Skeletal muscle tissue (tissue), 4 donors: ENCODE data around the gene PLCD3. TPM values are rescaled to one million over a fixed set of nuclear protein-coding genes. Genes with fewer than 3 reads are reported as not detected.

Experiments used
- H3K27ac ChIP-seq: one replicate; pipeline ENCODE4 v1.7.0; 2013; ENCODE audit warnings: mild to moderate bottlenecking, low read depth, low read length, inconsistent platforms
- H3K27me3 ChIP-seq, 3 donors: one replicate each; pipeline ENCODE4 v1.7.0; 2013; ENCODE audit warnings: low read length in 3 of 3; ENCODE audit not compliant: control insufficient read depth in 3 of 3, insufficient read depth in 3 of 3
- H3K36me3 ChIP-seq, 3 donors: one replicate each; pipeline ENCODE4 v1.7.0; 2013; ENCODE audit warnings: low read length in 3 of 3; ENCODE audit not compliant: control insufficient read depth in 3 of 3, insufficient read depth in 3 of 3
- H3K4me1 ChIP-seq, 3 donors: one replicate each; pipeline ENCODE4 v1.7.0; 2013; ENCODE audit warnings: low read length in 3 of 3, mild to moderate bottlenecking in 3 of 3; ENCODE audit not compliant: control insufficient read depth in 3 of 3, insufficient read depth in 3 of 3
- H3K4me3 ChIP-seq, 3 donors: one replicate each; pipeline ENCODE4 v1.7.0; 2013; ENCODE audit warnings: low read length in 3 of 3
- H3K9ac ChIP-seq, 3 donors: one replicate each; pipeline ENCODE4 v1.7.0; 2013; ENCODE audit warnings: low read length in 3 of 3, mild to moderate bottlenecking in 3 of 3, moderate library complexity in 2 of 3, low read depth in 1 of 3
- H3K9me3 ChIP-seq, 3 donors: one replicate each; pipeline ENCODE4 v1.7.0; 2013; ENCODE audit warnings: low read length in 3 of 3; ENCODE audit not compliant: control insufficient read depth in 3 of 3
- total RNA-seq: library from RNA; depleted of rRNA; stranded (reverse); fragments of >200 nt; gene quantifications from one replicate; pipeline ENCODE4 v1.2.3, GENCODE V29; 2014
- donor health status: Osteomylitis.

The PLCD3 gene
- total RNA-seq, 1 donor from 2014 or later, result 12.0 TPM

DNA sequence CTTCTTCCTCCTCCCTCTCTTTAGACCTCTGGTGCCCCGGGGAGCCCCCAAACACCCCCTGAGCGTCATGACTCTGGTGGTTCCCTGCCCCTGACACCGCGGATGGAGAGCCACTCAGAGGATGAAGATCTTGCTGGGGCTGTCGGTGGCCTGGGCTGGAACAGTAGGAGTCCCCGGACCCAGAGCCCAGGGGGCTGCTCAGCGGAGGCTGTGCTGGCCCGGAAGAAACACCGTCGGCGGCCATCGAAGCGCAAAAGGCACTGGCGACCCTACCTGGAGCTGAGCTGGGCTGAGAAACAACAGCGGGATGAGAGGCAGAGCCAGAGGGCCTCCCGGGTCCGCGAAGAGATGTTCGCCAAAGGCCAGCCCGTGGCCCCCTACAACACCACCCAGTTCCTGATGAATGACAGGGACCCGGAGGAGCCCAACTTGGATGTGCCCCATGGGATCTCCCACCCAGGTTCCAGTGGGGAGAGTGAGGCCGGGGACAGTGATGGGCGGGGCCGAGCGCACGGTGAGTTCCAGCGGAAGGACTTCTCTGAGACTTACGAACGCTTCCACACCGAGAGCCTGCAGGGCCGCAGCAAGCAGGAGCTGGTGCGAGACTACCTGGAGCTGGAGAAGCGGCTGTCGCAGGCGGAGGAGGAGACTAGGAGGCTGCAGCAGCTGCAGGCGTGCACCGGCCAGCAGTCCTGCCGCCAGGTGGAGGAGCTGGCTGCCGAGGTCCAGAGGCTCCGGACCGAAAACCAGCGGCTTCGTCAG, 36.9 kb upstream of the PLCD3 start:
- Histone ChIP-seq H3K27me3 (no peaks in the 10 kb centered on the region), H3K4me3 (no peak overlapping the region), H3K9ac (no peak overlapping the region), H3K9me3 (no peaks in the 10 kb centered on the region), H3K27ac (no peak overlapping the region), H3K4me1 (peaks cover 22 to 32% (median 30%) of the 10 kb centered on the region in 3 donors), H3K36me3 (peaks cover 10 to 19% (median 11%) of the 10 kb centered on the region in 3 donors)

DNA sequence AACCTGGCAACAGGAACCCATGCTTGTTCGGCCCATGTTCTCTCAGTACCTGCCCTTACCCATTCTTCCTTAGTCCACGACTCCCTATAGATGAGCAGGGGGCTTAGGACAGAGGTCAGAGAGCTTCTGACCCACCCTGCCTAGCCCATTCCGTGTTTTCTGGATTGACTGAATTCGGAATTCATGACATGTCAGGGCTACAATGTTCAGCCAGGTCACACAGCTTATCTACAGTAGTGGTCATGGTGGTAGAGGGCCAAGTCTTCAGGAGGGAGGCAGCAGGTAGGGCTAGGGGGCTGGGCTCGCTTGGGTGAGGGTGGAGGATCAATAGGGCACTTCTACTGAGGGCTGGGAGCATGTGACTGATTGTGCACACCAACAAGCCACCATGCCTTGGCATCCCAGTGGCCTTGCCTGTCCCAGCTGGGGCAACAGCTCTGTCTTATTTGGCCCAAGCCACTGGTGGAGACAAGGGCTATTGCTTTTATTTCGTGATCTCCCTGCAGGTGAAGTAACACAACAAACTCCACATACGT, 32.5 kb upstream of the PLCD3 start:
- Histone ChIP-seq H3K4me3 (no peak overlapping the region), H3K9me3 (no peaks in the 10 kb centered on the region), H3K9ac (no peak overlapping the region), H3K4me1 (peaks cover 11 to 21% (median 12%) of the 10 kb centered on the region in 3 donors), H3K27me3 (no peaks in the 10 kb centered on the region), H3K27ac (no peak overlapping the region), H3K36me3 (peaks cover 10 to 19% (median 15%) of the 10 kb centered on the region in 3 donors)

DNA sequence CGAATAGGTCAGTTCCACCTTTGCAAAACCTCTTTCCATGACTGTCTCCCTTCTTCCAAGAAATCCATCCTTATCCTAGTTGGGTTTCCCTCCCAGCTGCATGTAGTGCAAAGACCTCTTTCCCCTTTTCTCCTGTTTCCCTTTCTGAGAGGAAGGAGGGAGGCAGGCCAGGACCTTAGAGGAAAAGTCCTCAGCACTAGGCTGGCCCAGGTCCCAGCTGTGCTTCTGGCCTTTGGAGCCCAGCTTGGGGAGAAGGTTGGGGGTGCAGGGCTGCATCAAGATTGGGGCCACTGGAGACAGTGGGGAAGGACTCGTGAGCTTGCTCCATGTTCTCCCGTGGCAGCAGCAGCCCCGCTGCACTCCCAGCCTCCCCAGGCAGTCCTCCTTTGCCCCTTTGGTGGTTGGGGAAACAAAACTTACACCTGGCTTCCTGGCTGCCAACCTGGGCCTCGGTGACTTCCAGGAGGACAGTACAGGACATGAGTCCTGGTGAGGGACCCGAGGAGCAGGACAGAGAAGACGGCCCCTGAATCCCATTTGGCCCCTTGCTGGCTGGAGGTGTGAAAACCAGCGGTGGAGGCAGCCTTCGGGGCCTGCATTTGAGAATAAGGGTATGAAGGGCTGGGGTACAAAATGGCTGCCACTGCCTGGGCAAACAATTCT, 29.8 kb upstream of the PLCD3 start:
- no peaks in the 10 kb centered on the region for H3K27me3 ChIP-seq
- H3K9me3 ChIP-seq, result no peaks in the 10 kb centered on the region
- peaks cover 8 to 10% (median 9%) of the 10 kb centered on the region in 3 donors for H3K36me3 ChIP-seq
- H3K4me3 ChIP-seq, result peak overlapping the region; percentile 90 to 91 (median 91)
- H3K4me1 ChIP-seq, result peaks cover 25 to 47% (median 29%) of the 10 kb centered on the region in 3 donors
- H3K9ac ChIP-seq, result peak overlapping the region; percentile 34 to 90 (median 84)
- peak overlapping the region; percentile 22 for H3K27ac ChIP-seq

DNA sequence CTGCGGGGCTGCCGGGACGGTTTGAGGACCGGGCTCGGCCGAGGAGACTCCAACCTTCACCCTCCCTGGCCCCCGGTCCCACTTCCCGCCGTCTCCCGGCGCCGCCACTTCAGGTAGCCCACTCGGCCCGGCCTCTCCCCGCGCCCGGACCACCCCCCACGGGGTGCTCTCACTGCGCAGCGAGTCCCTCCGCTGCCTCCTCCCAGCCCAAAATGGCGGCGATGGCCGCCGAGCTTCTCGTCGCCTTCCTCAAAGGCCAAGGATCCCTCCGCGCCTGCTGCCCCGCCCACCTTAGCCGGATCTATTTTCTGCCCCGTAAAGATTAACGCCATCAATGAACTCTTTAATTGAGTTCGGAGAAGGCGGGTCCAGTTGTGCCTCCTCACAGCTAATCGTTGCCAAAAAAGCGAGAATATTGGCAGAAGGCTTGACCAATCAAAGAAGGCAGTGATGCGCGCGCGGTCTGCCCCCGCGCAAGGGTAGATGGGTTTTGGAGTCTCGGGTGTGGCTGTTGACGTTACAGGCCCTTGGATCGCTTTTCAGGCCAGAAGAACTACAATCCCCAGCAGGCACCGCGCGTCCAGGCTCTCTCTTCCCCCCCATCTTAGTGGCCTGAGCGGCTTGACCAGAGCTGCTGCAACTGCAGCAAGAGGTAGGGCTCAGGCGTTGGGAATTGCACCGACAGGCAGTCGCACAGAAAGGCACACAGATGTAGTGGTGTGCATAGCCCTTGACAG, 29.1 kb upstream of the PLCD3 start, which contains the start of gene HEXIM2:
Gene HEXIM2, plus strand, starts transcription at position 588 of the 737 bp plus-strand sequence. CDS start 919 bp downstream, outside the sequence.
- Histone ChIP-seq H3K4me3 (peak within 1 kb of the TSS; percentile 96 to 98 (median 98)), H3K4me1 (peaks cover 25 to 48% (median 29%) of the 10 kb centered on the region in 3 donors), H3K27ac (peak within 1 kb of the TSS; percentile 100), H3K36me3 (peaks cover 8 to 10% (median 9%) of the 10 kb centered on the region in 3 donors), H3K9ac (peak within 1 kb of the TSS; percentile 97 to 100 (median 100)), H3K9me3 (no peaks in the 10 kb centered on the region), H3K27me3 (no peaks in the 10 kb centered on the region)

DNA sequence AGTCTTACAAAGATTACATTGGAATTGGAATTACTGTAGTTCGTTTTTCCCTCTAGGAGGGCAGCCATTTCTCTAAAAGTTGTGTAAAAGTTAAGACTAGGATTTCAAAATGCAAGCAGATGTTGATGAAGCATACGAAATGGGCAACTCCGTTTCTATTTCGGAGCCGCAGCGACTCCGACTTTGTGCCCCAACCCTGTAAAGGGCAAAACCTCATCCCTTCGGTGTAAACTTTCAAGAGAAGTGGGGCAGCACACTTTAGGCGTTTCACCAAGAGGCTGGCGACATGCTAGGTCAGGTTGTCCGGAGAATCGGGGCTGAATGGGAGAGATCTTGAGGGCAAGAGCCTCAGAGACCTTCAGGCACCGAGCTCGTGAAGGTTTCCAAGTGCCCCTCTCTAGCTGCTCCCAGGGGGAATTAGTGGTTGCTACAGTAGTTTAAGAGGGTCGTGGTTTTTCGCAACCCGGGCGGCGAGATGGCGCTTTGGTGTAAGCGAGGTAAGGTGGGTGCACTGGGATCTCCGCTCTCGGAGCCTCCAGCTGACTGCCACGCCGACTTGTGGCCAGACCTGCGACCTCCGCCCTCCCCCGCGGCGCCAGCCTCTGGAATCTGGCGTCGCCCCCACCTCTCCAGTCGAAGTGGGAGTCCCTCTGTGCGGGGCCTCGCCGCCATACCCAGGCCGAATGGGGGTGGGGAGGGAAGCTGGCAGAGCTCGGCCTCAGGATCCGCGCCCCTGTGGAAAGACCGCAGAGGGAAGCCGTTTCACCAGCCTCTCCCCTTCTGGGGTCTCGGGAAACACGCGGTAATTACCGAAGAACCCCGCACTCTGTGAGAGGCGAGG, 28.4 kb upstream of the PLCD3 start:
- H3K27me3 ChIP-seq, result no peaks in the 10 kb centered on the region
- peak overlapping the region; percentile 97 to 100 (median 100) for H3K9ac ChIP-seq
- H3K36me3 ChIP-seq, result peaks cover 8 to 11% (median 10%) of the 10 kb centered on the region in 3 donors
- H3K9me3 ChIP-seq, result no peaks in the 10 kb centered on the region
- peaks cover 29 to 52% (median 30%) of the 10 kb centered on the region in 3 donors for H3K4me1 ChIP-seq
- H3K27ac ChIP-seq, result peak overlapping the region; percentile 100
- H3K4me3 ChIP-seq, result peak overlapping the region; percentile 96 to 98 (median 98)

DNA sequence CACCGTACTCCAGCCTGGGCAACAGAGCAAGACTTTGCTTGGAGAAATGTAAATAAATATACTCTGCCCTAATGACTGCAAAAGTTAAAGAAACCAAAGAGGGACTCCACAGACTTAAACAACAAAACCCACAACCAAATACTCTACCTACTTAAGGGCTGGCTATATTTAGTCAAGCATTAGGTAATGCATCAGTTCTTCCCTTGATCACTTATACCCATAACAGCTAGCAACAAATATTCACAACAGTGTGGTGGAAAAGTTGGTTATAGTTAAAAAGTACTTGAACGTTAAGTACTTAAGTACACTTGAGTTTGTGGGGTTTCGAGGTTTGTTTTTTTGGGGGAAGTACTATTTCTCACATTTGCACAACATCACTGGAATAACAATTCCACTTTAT, 23.9 kb upstream of the PLCD3 start:
- H3K9me3 ChIP-seq, result no peaks in the 10 kb centered on the region
- H3K27ac ChIP-seq, result peak overlapping the region; percentile 21
- no peak overlapping the region for H3K9ac ChIP-seq
- no peak overlapping the region for H3K4me3 ChIP-seq
- peaks cover 0 to 6% (median 0%) of the 10 kb centered on the region in 3 donors for H3K36me3 ChIP-seq
- peaks cover 31 to 55% (median 34%) of the 10 kb centered on the region in 3 donors for H3K4me1 ChIP-seq
- H3K27me3 ChIP-seq, result no peaks in the 10 kb centered on the region

DNA sequence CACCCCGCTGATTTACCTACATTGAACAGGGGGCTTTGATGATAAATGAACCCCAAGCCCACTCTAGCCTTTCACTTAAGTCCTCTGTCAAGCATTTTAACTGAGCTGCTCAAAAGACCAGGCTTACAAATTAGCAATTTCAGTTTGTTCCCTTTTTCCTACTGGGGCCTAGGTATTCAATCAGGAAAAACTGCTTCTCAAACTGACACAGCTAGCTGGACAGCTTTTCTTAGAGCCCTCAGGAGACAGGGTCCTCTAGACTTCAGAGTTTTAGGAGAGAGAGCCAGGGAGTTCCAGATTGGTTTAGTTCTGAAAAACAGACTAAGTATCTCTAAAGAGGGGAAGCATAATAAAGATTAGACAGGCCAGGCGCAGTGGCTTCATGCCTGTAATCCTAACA, 23.2 kb upstream of the PLCD3 start:
- Histone ChIP-seq H3K4me1 (peaks cover 37 to 52% (median 38%) of the 10 kb centered on the region in 3 donors), H3K27me3 (no peaks in the 10 kb centered on the region), H3K4me3 (no peak overlapping the region), H3K27ac (peak overlapping the region; percentile 21), H3K9me3 (no peaks in the 10 kb centered on the region), H3K9ac (no peak overlapping the region), H3K36me3 (peaks cover 0 to 2% (median 0%) of the 10 kb centered on the region in 3 donors)

DNA sequence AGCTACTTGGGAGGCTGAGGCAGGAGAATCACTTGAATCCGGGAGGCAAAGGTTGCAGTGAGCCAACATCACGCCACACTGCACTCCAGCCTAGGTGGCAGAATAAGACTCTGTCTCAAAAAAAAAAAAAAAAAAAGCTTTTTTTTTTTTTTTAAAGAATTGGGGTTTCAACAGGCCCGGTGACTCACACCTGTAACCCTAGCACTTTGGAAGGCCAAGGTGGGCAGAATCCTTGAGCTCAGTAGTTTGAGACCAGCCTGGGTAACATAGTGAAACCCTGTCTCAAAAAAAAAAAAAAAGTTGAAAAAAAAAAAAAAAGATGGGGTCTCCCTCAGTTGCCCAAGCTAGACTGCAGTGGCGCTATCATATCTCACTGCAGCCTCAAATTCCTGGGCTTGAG, 22.7 kb upstream of the PLCD3 start:
- no peaks in the 10 kb centered on the region for H3K9me3 ChIP-seq
- H3K27ac ChIP-seq, result no peak overlapping the region
- no peaks in the 10 kb centered on the region for H3K27me3 ChIP-seq
- H3K4me1 ChIP-seq, result peaks cover 36 to 49% (median 38%) of the 10 kb centered on the region in 3 donors
- no peak overlapping the region for H3K9ac ChIP-seq
- H3K36me3 ChIP-seq, result peaks cover 0 to 2% (median 0%) of the 10 kb centered on the region in 3 donors
- no peak overlapping the region for H3K4me3 ChIP-seq
